Muscle layer of colon (tissue), 2 donors: ENCODE measurements around the gene GABRG3.

Experiments
- H3K27ac ChIP-seq: one replicate; pipeline ENCODE4 v1.7.0; 2013; ENCODE audit warnings: low read depth, mild to moderate bottlenecking, low read length, moderate library complexity
- H3K27me3 ChIP-seq, 2 donors: one replicate each; pipeline ENCODE4 v1.7.0; 2013; ENCODE audit warnings: low read length in 2 of 2, mild to moderate bottlenecking in 2 of 2; ENCODE audit not compliant: insufficient read depth in 2 of 2, control insufficient read depth in 1 of 2
- H3K36me3 ChIP-seq: one replicate; pipeline ENCODE4 v1.7.0; 2013; ENCODE audit warnings: mild to moderate bottlenecking, low read length; ENCODE audit not compliant: insufficient read depth
- H3K4me1 ChIP-seq: one replicate; pipeline ENCODE4 v1.7.0; 2013; ENCODE audit warnings: mild to moderate bottlenecking, low read length; ENCODE audit not compliant: insufficient read depth
- H3K4me3 ChIP-seq, 2 donors: one replicate each; pipeline ENCODE4 v1.7.0; 2013; ENCODE audit warnings: low read length in 2 of 2, low read depth in 1 of 2, mild to moderate bottlenecking in 1 of 2, moderate library complexity in 1 of 2
- H3K9ac ChIP-seq: one replicate; pipeline ENCODE4 v1.7.0; 2013; ENCODE audit warnings: low read length
- H3K9me3 ChIP-seq: one replicate; pipeline ENCODE4 v1.7.0; 2013; ENCODE audit warnings: mild to moderate bottlenecking, low read length
- donor health status: abdominal sarcoma.
- donor health status: Adenocarcinoma of cecum.

Gene GABRG3

DNA sequence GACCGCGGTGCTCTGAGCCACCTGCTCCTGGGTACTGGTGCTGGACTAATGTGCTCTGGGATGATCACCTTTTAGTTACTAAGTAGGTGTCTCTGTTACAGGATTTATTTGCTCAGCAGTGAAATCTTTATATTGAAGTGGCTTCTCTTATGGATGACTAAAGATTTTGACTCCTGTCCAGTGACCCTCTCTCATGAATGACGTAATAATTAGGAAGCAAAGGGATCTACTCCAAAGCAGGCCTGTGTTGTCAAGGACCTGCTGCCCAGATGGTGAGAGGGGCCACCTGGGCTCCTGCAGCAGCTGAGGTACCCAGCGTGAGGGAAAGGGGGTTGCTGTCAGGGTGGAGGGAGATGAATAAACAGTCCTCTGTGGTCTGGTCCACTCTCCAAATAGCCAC lies 263.6 kb downstream of the GABRG3 start:
- Histone ChIP-seq H3K27me3 (no peaks in the 10 kb centered on the region), H3K27ac (no peak overlapping the region), H3K4me1 (no peaks in the 10 kb centered on the region), H3K36me3 (no peaks in the 10 kb centered on the region), H3K9ac (no peak overlapping the region), H3K4me3 (no peak overlapping the region), H3K9me3 (no peaks in the 10 kb centered on the region)

DNA sequence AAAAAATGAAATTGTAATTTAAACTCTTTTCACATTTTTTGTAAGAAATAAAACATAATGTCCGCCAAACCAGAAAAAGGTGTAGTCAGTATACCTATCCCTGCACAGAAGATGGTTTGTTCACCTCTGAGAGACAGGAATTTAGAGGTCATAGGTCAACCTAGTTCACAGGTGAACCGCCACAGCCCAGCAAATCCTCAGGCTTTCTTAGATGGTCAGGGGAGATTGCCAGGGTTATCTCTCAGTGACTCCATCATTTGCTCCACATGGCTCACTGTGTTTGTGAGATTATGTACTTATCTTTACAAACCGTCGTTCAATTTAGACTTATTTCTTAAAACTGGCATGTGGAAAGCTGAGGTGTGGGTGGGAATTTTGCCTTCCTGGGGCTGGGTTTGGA lies 264.2 kb downstream of the GABRG3 start:
- H3K9me3 ChIP-seq, result no peaks in the 10 kb centered on the region
- H3K4me1 ChIP-seq, result no peaks in the 10 kb centered on the region
- no peaks in the 10 kb centered on the region for H3K27me3 ChIP-seq
- H3K9ac ChIP-seq, result no peak overlapping the region
- no peak overlapping the region for H3K27ac ChIP-seq
- no peak overlapping the region for H3K4me3 ChIP-seq
- no peaks in the 10 kb centered on the region for H3K36me3 ChIP-seq

DNA sequence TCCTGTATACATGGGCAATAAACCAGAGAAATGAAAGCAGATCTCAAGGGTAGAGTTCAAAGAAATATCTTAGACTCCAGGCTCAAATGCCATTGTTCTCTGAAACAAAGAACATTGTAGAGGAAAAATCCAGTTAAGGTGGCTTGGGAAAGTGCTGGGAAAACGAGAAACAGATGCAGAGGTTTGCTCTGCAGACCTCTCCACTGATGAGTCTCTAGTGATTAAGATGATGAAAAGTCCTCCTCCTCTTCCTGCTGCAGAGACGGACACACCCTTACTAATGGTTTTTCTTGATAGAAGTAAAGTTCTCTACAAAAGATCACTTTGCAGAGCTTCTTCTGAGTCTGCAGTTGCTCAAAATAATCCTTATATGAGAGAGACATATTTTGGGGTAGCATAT lies 264.7 kb downstream of the GABRG3 start:
- Histone ChIP-seq H3K9ac (no peak overlapping the region), H3K27ac (no peak overlapping the region), H3K4me3 (no peak overlapping the region), H3K9me3 (no peaks in the 10 kb centered on the region), H3K27me3 (no peaks in the 10 kb centered on the region), H3K4me1 (no peaks in the 10 kb centered on the region), H3K36me3 (no peaks in the 10 kb centered on the region)

DNA sequence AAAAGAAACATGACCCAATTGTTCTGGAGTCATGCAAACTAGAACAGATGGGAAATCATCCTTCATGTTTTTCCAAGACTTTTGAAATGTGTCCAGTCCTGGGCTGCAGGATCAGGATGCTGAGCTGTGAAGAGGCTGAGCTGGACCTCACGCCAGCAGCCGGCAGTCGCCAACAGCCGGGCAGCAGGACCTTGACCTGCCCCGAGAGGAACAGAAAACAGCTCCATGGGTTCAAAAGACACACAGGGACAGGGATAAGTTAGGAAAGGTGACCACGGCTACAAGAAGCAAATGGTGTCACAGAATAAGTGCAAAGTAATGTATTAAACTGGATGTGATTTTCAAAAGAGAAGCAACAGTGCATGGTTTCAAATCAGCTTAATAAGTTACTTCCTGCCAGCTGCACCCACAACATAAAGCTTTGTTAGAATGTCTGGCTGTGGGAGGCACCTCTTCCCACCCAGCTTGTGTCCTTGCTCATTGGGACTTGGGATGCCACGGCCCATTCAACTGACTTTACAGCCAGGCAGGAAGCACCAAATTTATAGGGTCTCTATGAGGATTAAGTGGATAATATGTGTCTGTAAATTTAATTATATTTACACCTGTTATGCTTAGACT lies 266.4 kb downstream of the GABRG3 start:
- no peaks in the 10 kb centered on the region for H3K4me1 ChIP-seq
- H3K36me3 ChIP-seq, result no peaks in the 10 kb centered on the region
- H3K4me3 ChIP-seq, result no peak overlapping the region
- H3K9me3 ChIP-seq, result no peaks in the 10 kb centered on the region
- H3K27ac ChIP-seq, result no peak overlapping the region
- H3K9ac ChIP-seq, result no peak overlapping the region
- no peaks in the 10 kb centered on the region for H3K27me3 ChIP-seq

DNA sequence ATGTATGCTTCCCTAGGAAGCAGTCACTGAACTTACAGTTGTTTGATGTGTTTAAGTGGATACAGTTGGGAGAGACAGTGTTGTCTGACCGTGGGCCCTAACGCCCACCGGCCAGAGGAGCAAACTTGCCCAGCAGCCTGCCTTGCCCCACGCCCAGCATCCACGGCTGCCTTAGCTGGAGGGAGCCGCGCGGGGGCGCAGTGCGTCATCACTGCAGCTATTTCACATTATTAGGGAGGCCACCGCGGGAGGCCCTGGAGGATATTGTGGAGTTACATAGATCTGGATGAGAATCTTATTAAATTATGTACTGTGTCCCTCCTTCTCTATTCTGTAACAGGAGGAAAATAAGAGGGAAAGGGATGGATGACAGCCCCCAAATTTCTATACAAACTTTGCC lies 267.2 kb downstream of the GABRG3 start:
- Histone ChIP-seq H3K4me3 (no peak overlapping the region), H3K27me3 (no peaks in the 10 kb centered on the region), H3K27ac (no peak overlapping the region), H3K36me3 (no peaks in the 10 kb centered on the region), H3K9me3 (no peaks in the 10 kb centered on the region), H3K9ac (no peak overlapping the region), H3K4me1 (no peaks in the 10 kb centered on the region)

DNA sequence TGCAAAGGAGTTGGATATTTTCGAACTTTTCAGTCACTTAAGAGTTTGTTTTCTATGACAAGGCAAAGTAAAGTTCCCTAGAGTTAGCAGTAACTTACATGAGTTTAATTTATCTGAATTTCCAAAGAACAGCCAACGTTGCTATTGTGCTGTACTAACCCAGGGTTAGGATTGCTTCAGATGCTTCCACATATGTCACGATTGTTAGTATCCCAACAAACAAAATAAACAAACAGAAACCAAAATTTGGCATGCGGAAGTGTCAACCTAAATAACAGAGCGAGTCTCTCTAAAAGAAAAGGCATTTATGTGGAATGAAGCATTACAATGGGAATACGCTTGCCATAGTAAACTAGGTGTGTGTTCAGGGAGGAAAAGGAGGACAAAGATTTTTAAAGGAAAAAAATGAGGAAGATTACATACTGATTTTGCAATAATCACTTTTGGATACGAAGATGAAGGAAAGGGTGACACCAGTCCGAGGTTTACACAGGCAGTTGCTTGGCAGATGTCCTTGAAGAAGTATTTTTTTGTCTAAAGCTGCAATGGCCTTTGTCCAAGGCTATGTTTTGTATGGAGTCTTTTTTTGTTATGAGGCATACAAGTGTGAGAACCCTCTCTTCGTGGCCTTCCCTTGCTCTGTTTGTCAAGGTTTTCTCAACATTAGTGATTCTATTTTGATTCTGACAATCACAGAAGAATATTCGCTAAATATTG lies 267.9 kb downstream of the GABRG3 start:
- Histone ChIP-seq H3K9me3 (no peaks in the 10 kb centered on the region), H3K4me1 (no peaks in the 10 kb centered on the region), H3K9ac (no peak overlapping the region), H3K27me3 (no peaks in the 10 kb centered on the region), H3K4me3 (no peak overlapping the region), H3K36me3 (no peaks in the 10 kb centered on the region), H3K27ac (no peak overlapping the region)

DNA sequence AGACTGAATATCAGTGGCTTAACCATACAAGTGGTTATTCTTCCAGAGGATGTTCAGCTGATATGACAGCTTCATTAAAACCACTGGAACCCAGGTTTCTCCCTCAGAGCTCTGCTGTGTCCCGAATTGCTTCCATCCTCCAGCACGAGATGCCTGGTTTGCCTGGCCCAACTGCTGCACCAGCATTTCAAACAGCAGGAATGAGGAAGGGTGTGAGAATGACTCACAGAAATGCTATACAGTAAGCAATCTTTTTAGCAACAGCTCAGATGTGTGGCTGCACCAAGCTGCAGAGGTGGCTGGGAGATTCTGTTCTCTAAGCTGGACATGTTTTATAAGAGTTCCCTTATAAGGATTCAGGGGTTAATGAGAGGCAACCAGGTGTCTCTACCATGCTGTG lies 271.0 kb downstream of the GABRG3 start:
- H3K4me3 ChIP-seq, result no peak overlapping the region
- H3K9ac ChIP-seq, result no peak overlapping the region
- H3K9me3 ChIP-seq, result no peaks in the 10 kb centered on the region
- no peaks in the 10 kb centered on the region for H3K27me3 ChIP-seq
- no peak overlapping the region for H3K27ac ChIP-seq
- no peaks in the 10 kb centered on the region for H3K36me3 ChIP-seq
- no peaks in the 10 kb centered on the region for H3K4me1 ChIP-seq

DNA sequence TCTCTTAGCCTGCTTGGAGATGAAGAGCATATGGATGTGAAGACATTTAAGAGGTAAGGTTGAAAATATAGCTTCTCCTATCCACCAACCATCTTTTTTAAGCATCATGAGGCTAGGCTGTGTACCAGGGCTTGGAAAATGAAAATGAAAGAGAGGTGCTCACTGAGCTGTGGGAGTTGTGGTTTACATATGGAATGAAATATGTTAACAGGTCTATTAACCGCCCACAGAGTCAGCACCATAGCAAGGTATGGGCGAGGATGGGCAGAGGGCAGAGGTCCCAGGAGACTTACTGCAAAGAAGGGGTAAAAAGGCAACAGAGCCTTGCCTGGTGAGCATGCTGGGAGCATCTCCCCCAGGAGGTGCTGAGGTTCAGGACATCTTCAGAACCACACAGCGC lies 273.1 kb downstream of the GABRG3 start:
- Histone ChIP-seq H3K36me3 (no peaks in the 10 kb centered on the region), H3K4me1 (no peaks in the 10 kb centered on the region), H3K27ac (no peak overlapping the region), H3K4me3 (no peak overlapping the region), H3K9me3 (no peaks in the 10 kb centered on the region), H3K9ac (no peak overlapping the region), H3K27me3 (no peaks in the 10 kb centered on the region)

DNA sequence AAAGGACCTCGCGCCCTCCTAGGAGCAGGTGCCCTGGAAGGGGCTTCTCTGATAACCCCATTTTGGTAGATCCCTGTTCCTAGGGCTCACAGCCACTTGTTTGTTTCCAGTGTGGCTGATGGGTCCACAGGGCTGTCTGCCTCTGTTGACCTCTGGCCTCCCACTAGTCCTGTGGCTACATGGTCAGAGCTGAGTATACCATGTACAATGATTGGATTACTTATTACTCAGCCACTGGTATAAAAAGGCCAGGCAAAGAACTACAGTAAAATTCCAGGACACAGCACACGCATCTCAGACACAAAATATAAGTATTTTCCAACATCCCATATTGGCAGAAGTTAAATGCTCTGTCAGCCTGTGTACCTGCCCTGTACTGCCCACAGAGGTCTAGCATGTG lies 277.3 kb downstream of the GABRG3 start:
- Histone ChIP-seq H3K9me3 (no peaks in the 10 kb centered on the region), H3K27ac (no peak overlapping the region), H3K27me3 (no peaks in the 10 kb centered on the region), H3K4me1 (no peaks in the 10 kb centered on the region), H3K4me3 (no peak overlapping the region), H3K9ac (no peak overlapping the region), H3K36me3 (no peaks in the 10 kb centered on the region)

DNA sequence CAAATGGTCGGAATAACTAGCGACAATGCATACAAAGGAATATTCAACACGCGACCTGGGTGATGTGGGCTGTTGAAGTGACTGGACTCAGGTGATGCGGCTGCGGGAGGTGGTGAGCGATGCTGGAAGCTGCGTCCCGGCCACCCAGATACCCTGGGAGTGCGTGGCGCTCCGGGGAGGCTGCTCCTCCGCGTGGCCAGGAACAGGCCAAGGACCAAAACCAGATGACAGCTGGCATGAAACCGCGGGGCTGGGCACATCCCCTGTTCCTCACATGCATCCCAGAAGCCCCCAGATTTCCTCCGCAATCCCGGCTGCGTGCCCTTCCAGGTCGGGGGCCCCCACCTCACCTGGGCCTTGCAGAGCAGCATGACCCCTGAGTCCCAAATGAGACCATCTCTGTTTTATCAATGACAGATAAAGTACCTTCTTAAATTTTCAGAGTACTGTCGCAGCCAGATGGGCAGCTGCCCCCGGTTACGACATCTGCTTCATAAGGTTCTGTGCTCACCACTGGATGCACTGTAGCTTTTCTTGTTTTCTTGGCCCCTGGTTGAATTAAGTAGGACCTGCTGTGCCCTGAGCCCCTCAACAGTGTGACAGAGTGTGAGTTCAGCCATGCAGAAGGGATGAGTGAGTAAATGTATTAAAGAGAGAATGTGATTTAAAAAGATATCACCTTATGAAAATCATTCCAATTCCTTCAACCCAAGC lies 278.2 kb downstream of the GABRG3 start:
- Histone ChIP-seq H3K9me3 (no peaks in the 10 kb centered on the region), H3K4me1 (no peaks in the 10 kb centered on the region), H3K4me3 (no peak overlapping the region), H3K36me3 (no peaks in the 10 kb centered on the region), H3K27me3 (no peaks in the 10 kb centered on the region), H3K9ac (no peak overlapping the region), H3K27ac (no peak overlapping the region)

DNA sequence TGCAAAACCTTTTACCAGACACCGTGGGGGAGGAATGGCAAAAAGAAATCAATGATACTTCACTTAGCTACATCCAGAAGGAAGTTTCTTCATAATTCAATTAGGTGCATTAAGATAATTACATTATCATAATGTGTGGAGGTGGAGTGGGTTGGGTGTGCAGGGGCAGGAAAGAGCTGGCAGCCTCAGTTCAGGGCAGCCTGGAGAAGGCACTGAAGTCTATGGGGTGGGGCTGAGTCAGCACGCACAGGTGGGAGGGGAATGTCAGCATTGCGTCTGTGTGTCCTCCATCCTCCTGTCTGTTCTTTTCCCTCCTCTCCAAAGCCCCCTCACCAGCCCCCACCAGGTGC lies 278.8 kb downstream of the GABRG3 start:
- Histone ChIP-seq H3K27me3 (no peaks in the 10 kb centered on the region), H3K9ac (no peak overlapping the region), H3K4me1 (no peaks in the 10 kb centered on the region), H3K27ac (no peak overlapping the region), H3K36me3 (no peaks in the 10 kb centered on the region), H3K9me3 (no peaks in the 10 kb centered on the region), H3K4me3 (no peak overlapping the region)

DNA sequence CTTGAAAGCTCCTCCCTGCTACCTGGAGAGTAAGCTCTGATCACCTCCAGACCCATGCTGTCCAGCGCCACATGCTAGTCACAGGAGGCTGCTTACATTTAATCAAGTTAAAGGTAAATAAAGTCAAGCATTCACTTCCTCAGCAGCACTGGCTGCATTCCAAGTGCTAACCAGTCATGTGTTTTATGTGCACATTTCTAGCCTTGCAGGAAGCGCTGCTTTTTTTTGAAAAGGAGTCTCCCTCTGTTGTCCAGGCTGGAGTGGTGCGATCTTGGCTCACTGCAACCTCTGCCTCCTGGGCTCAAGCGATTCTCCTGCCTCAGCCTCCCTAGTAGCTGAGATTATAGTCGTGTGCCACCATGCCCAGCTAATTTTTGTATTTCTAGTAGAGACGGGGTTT lies 279.2 kb downstream of the GABRG3 start:
- Histone ChIP-seq H3K36me3 (no peaks in the 10 kb centered on the region), H3K4me1 (no peaks in the 10 kb centered on the region), H3K4me3 (no peak overlapping the region)

More for the DNA sequence above, 279.2 kb downstream of the GABRG3 start:
- H3K27me3 ChIP-seq, result no peaks in the 10 kb centered on the region
- no peaks in the 10 kb centered on the region for H3K9me3 ChIP-seq
- no peak overlapping the region for H3K27ac ChIP-seq
- no peak overlapping the region for H3K9ac ChIP-seq
